Brain microvascular endothelial cell (primary cell): ENCODE results near the gene ANKK1.

ENCODE experiments used
- DNase-seq: peaks from one replicate; pipeline ENCODE4 v3.0.0-alpha.2; 2020
- H3K27ac ChIP-seq: fragments of 250-450 bp; sonication (Bioruptor Pico); 2 replicates; pipeline ENCODE4 v1.5.1; 2020; ENCODE audit warnings: mild to moderate bottlenecking, moderate library complexity
- H3K27me3 ChIP-seq: fragments of 250-450 bp; sonication (Bioruptor Pico); replicated peaks from 2 replicates; pipeline ENCODE4 v1.5.1; 2020; ENCODE audit warnings: mild to moderate bottlenecking
- H3K36me3 ChIP-seq: fragments of 250-450 bp; sonication (Bioruptor Pico); replicated peaks from 2 replicates; pipeline ENCODE4 v1.5.1; 2020; ENCODE audit warnings: mild to moderate bottlenecking
- H3K4me3 ChIP-seq: 2 replicates; pipeline ENCODE4 v1.5.1; 2011; ENCODE audit warnings: low read depth, mild to moderate bottlenecking, control low read depth, low read length, moderate library complexity
- in situ Hi-C: cut with HindIII; loops from 2 replicates; pipeline ENCODE4 v1.10.0; 2017; ENCODE audit warnings: low sequenced_read_pairs, low pct_ligation_motif_present
- TF ChIP-seq, protein P1 (sequence below): IDR thresholded peaks from 2 replicates; pipeline ENCODE4 v1.5.1; 2011; ENCODE audit warnings: low read depth, mild to moderate bottlenecking, moderate library complexity, low read length, control low read depth, inconsistent platforms; ENCODE audit errors: missing control alignments

Gene ANKK1

DNA sequence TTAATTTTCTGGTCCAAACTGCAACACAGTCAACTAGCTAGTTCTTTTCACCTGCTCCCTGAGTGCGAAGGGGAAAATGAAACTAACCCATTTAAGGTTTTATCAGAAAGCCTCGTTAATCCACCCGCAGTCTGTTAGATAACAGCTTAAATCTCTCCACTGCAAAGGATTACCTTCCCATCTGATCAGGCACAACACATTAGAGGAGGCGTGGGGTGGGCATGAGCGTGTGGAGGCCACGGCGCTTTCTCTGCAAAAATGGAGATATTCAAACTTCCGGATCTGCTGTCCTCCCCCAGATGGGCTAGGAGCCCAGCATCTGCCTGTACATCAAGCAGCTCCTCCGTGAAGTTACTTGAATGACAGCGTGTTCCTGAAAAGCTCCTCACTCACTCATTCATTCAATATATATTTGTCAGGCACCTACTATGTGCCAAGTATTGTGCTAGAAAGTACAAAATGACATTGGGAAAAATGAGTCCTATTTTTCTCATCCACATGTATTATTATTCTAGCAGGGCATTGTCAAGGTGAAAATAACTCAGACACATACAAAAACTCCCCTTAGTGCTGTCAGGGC lies 13.5 kb upstream of the ANKK1 start:
- TF ChIP-seq, protein P1, sequence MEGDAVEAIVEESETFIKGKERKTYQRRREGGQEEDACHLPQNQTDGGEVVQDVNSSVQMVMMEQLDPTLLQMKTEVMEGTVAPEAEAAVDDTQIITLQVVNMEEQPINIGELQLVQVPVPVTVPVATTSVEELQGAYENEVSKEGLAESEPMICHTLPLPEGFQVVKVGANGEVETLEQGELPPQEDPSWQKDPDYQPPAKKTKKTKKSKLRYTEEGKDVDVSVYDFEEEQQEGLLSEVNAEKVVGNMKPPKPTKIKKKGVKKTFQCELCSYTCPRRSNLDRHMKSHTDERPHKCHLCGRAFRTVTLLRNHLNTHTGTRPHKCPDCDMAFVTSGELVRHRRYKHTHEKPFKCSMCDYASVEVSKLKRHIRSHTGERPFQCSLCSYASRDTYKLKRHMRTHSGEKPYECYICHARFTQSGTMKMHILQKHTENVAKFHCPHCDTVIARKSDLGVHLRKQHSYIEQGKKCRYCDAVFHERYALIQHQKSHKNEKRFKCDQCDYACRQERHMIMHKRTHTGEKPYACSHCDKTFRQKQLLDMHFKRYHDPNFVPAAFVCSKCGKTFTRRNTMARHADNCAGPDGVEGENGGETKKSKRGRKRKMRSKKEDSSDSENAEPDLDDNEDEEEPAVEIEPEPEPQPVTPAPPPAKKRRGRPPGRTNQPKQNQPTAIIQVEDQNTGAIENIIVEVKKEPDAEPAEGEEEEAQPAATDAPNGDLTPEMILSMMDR = no peak
- no peaks in the 10 kb centered on the region for H3K36me3 ChIP-seq
- in situ Hi-C loops = no loop called here
- no peak overlapping the region for H3K4me3 ChIP-seq
- DNase-seq = no peak
- H3K27me3 ChIP-seq = no peaks in the 10 kb centered on the region
- no peak overlapping the region for H3K27ac ChIP-seq

DNA sequence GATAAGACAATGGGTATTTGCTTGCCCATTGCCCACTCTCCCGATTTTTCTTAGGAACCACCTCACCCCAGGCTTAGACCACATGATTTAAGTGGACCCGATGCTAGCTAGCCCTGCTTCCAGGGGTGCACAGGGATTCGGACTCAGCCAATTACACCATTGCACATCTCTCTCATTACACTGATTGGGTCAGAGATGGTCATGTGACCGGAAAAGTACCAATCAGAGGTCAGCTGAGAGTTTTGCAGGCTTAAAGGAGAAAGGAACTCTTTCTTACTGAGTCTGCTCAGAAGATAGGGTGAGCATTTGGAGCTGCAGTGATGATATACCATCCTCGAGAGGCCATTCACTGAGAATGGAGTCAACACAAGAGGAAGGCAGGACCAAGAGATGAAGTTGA lies 12.2 kb upstream of the ANKK1 start:
- H3K36me3 ChIP-seq = no peaks in the 10 kb centered on the region
- TF ChIP-seq, protein P1 = no peak
- no peak for DNase-seq
- no peak overlapping the region for H3K27ac ChIP-seq
- H3K4me3 ChIP-seq = no peak overlapping the region
- no peaks in the 10 kb centered on the region for H3K27me3 ChIP-seq
- in situ Hi-C loops = no loop called here

DNA sequence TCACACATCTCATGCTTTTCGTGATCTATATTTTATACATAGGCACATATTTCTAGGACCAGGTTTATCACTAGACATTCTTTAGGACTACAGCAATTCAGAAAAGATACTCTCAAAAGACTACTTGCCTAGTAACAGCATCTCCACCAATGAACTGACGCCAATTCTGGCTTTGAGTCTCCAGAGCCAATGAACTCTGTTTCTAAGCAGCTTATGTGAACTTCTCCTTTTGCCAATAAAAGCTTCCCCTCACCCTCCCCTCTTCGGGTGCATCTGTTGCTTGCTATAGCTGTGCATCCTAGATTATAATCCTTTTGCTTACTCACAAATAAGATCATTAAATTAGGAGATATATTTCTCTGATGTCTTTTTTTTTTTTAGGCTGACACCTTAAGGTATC lies 11.4 kb upstream of the ANKK1 start:
- TF ChIP-seq, protein P1 = no peak
- in situ Hi-C loops = no loop called here
- no peaks in the 10 kb centered on the region for H3K36me3 ChIP-seq
- H3K27me3 ChIP-seq = no peaks in the 10 kb centered on the region
- DNase-seq = no peak
- no peak overlapping the region for H3K4me3 ChIP-seq
- no peak overlapping the region for H3K27ac ChIP-seq

DNA sequence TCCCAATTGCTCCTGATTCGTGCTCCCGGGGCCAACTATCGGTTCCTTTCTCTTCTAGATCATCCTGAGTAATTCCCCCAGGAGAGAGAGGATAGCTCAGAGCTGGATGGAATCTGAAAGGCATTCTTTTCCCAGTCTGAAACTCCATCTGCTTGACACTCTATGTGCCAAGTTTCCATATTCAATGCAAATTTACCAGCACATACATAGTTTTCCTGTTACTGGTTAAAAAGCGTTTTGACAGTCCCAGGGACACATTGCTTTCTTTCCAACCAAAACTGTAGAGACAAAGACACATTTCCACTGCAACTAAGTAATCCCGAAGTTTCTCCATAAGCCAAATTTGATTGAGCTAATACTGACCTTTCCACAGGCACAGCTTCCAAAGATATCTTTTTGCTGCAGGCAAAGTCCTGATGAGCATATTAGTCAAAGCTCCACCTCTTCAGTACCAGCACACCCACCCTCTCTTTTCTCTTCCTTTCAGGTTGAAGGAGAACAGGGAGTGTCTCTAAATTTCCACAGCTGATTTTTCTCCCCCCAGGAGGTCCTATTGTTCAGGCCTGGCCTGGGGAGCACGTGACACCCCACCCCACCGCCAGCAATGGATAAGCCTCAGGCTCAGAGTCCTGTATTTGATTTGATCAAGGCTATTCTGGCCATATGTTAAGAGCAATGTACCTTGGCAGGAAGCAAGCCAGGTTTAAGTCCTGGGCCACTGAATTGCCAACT lies 9.7 kb upstream of the ANKK1 start:
- Histone ChIP-seq H3K4me3 (no peak overlapping the region), H3K27me3 (no peaks in the 10 kb centered on the region), H3K36me3 (no peaks in the 10 kb centered on the region), H3K27ac (no peak overlapping the region)
- in situ Hi-C loops = no loop called here
- TF ChIP-seq, protein P1 = no peak
- DNase-seq = no peak

DNA sequence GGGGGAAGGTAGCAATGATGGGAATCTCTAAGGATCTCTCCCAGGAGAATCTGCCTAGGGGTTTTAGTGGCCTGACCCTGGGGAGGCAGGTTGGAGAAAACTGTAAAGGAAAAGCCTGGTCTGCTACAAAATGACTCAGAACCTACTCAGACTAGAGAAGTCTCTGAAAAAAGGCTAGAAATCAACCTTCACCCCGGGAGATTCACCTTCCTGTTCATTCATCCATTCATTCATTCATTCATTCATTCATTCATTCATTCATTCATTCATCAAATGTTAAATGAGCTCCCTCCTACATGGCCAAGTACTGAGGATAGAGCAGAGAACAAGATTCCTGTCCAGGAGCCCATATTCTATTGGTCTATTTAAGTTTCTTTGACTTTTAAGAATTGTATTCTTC lies 8.9 kb upstream of the ANKK1 start:
- Histone ChIP-seq H3K27ac (no peak overlapping the region), H3K27me3 (no peaks in the 10 kb centered on the region), H3K4me3 (no peak overlapping the region), H3K36me3 (no peaks in the 10 kb centered on the region)
- in situ Hi-C loops = no loop called here
- TF ChIP-seq, protein P1 = no peak
- DNase-seq = no peak
